GM23338 (cell line): ENCODE data around the gene PTPN12. TPM values are rescaled to one million over a fixed set of nuclear protein-coding genes. Genes with fewer than 3 reads are reported as not detected.

Experiments
- ATAC-seq: fragments of 200-7000 bp; cut with Tn5 transposase; 3 replicates; pipeline ENCODE4 v1.9.1; 2020
- DNase-seq: peaks from one replicate; pipeline ENCODE4 v3.0.0-alpha.2; 2015; ENCODE audit warnings: low spot score
- H2AFZ ChIP-seq: fragments of 200-600 bp; sonication (generic); 2 replicates; pipeline ENCODE4 v1.8.0; 2016; ENCODE audit warnings: antibody characterized with exemption, mild to moderate bottlenecking, moderate library complexity
- H3F3A ChIP-seq: fragments of 200-600 bp; sonication (generic); replicated peaks from 2 replicates; pipeline ENCODE4 v1.8.0; 2017; ENCODE audit warnings: antibody characterized with exemption, mixed run types, low read depth
- H3K27ac ChIP-seq: fragments of 200-600 bp; sonication (generic); 2 replicates; pipeline ENCODE4 v1.6.1; 2016; ENCODE audit warnings: low read depth
- H3K27me3 ChIP-seq: fragments of 200-600 bp; sonication (generic); 2 replicates; pipeline ENCODE4 v1.8.0; 2016; ENCODE audit warnings: mild to moderate bottlenecking, mixed run types, moderate library complexity; ENCODE audit not compliant: insufficient read depth
- H3K36me3 ChIP-seq: fragments of 200-600 bp; sonication (generic); 2 replicates; pipeline ENCODE4 v1.8.0; 2016; ENCODE audit warnings: mild to moderate bottlenecking; ENCODE audit not compliant: insufficient read depth
- H3K4me1 ChIP-seq: fragments of 200-600 bp; sonication (generic); 2 replicates; pipeline ENCODE4 v1.8.0; 2016; ENCODE audit warnings: mild to moderate bottlenecking, moderate library complexity; ENCODE audit not compliant: insufficient read depth
- H3K4me2 ChIP-seq: fragments of 200-600 bp; sonication (generic); 2 replicates; pipeline ENCODE4 v1.7.1; 2017; ENCODE audit warnings: mixed run types
- H3K4me3 ChIP-seq: fragments of 200-600 bp; sonication (generic); 2 replicates; pipeline ENCODE4 v1.6.1; 2016; ENCODE audit warnings: mixed run types
- H3K79me2 ChIP-seq: fragments of 200-600 bp; sonication (generic); replicated peaks from 2 replicates; pipeline ENCODE4 v1.8.0; 2017; ENCODE audit warnings: mild to moderate bottlenecking; ENCODE audit not compliant: insufficient read depth
- H3K9me2 ChIP-seq: fragments of 200-600 bp; sonication (generic); 2 replicates; pipeline ENCODE4 v1.8.0; 2017; ENCODE audit not compliant: insufficient read depth
- H4K20me1 ChIP-seq: fragments of 200-600 bp; sonication (generic); replicated peaks from 2 replicates; pipeline ENCODE4 v1.8.0; 2017; ENCODE audit warnings: mild to moderate bottlenecking; ENCODE audit not compliant: insufficient read depth
- H3K27ac Mint-ChIP-seq: 2 replicates; pipeline ENCODE4 v1.8.0; 2020; ENCODE audit warnings: inconsistent platforms, mild to moderate bottlenecking, moderate library complexity, mixed read lengths
- H3K27me3 Mint-ChIP-seq: 3 replicates; pipeline ENCODE4 v1.8.0; 2022; ENCODE audit warnings: low read depth, mild to moderate bottlenecking, moderate library complexity, mixed read lengths, inconsistent platforms; ENCODE audit not compliant: insufficient read depth, poor library complexity
- H3K36me3 Mint-ChIP-seq: 3 replicates; pipeline ENCODE4 v1.8.0; 2021; ENCODE audit warnings: low read depth, mild to moderate bottlenecking, inconsistent platforms, moderate library complexity, mixed read lengths
- H3K4me1 Mint-ChIP-seq: 3 replicates; pipeline ENCODE4 v1.8.0; 2020; ENCODE audit warnings: mild to moderate bottlenecking, inconsistent platforms, mixed read lengths
- H3K4me3 Mint-ChIP-seq: 3 replicates; pipeline ENCODE4 v1.8.0; 2021; ENCODE audit warnings: moderate library complexity, mild to moderate bottlenecking, inconsistent platforms, mixed read lengths
- H3K9me3 Mint-ChIP-seq: 3 replicates; pipeline ENCODE4 v1.8.0; 2020; ENCODE audit warnings: moderate library complexity, mild to moderate bottlenecking, inconsistent platforms, mixed read lengths
- CREB1 ChIP-seq: fragments of 250-450 bp; sonication (Bioruptor Pico); IDR thresholded peaks from 2 replicates; pipeline ENCODE4 v1.5.0; 2020; ENCODE audit warnings: low read depth, mild to moderate bottlenecking, moderate library complexity
- EZH2 ChIP-seq: fragments of 200-600 bp; sonication (generic); IDR thresholded peaks from one replicate; pipeline ENCODE4 v1.8.0; 2017; ENCODE audit warnings: antibody characterized with exemption, mild to moderate bottlenecking, low read depth; ENCODE audit not compliant: unreplicated experiment
- EZH2phosphoT487 ChIP-seq: fragments of 200-600 bp; sonication (generic); IDR thresholded peaks from one replicate; pipeline ENCODE4 v1.8.1; 2018; ENCODE audit warnings: antibody characterized with exemption; ENCODE audit not compliant: unreplicated experiment
- NANOG ChIP-seq: IDR thresholded peaks from 2 replicates; pipeline ENCODE4 v1.6.1; 2016; ENCODE audit warnings: antibody characterized with exemption, borderline replicate concordance
- POLR2AphosphoS5 ChIP-seq: IDR thresholded peaks from 2 replicates; pipeline ENCODE4 v1.6.1; 2016; ENCODE audit warnings: antibody characterized with exemption, low read depth
- STAT1 ChIP-seq: IDR thresholded peaks from one replicate; pipeline ENCODE4 v1.6.1; 2016; ENCODE audit warnings: antibody characterized with exemption; ENCODE audit not compliant: unreplicated experiment
- ZNF114 ChIP-seq: fragments of 250-450 bp; sonication (Bioruptor Pico); IDR thresholded peaks from 2 replicates; pipeline ENCODE4 v1.5.0; 2020; ENCODE audit warnings: mild to moderate bottlenecking, moderate library complexity
- ZNF331 ChIP-seq: fragments of 250-450 bp; sonication (Bioruptor Pico); IDR thresholded peaks from 2 replicates; pipeline ENCODE4 v1.5.0; 2020; ENCODE audit warnings: low read depth, mild to moderate bottlenecking, moderate library complexity
- polyA plus RNA-seq: library from polyadenylated mRNA; unstranded; fragments of >200 nt; fragmentation: Nextera tagmentation; extraction: Ambion mirVana; gene quantifications from 2 replicates; pipeline ENCODE4 v1.2.1, GENCODE V29; 2016
- total RNA-seq: library from RNA; depleted of rRNA; stranded (reverse); fragments of >200 nt; shearing (Covaris generic); gene quantifications from 2 replicates; pipeline ENCODE4 v1.2.3, GENCODE V29; 2014
- TF ChIP-seq, protein P1 (sequence below): fragments of 250-450 bp; sonication (Bioruptor Pico); IDR thresholded peaks from 2 replicates; pipeline ENCODE4 v1.5.0; 2020; ENCODE audit warnings: mild to moderate bottlenecking, moderate library complexity
- TF ChIP-seq, protein P2 (sequence below), 2 experiments: fragments of 200-600 bp in 1 of 2; sonication (generic) in 1 of 2; conservative IDR thresholded peaks; 2 replicates each; pipeline versions ENCODE4 v1.5.1 to v1.6.1; 2016 to 2017; ENCODE audit warnings: antibody characterized with exemption in 2 of 2, low read depth in 2 of 2, mild to moderate bottlenecking in 2 of 2, moderate library complexity in 1 of 2
- TF ChIP-seq, protein P3 (sequence below): IDR thresholded peaks from 2 replicates; pipeline ENCODE4 v1.6.1; 2016; ENCODE audit warnings: antibody characterized with exemption
- TF ChIP-seq, protein P4 (sequence below): IDR thresholded peaks from one replicate; pipeline ENCODE4 v1.6.1; 2018; ENCODE audit warnings: antibody characterized with exemption; ENCODE audit not compliant: unreplicated experiment

Gene PTPN12
- total and polyA plus RNA-seq, 2 experiments from 2014 or later: 58.8 to 187 TPM

DNA sequence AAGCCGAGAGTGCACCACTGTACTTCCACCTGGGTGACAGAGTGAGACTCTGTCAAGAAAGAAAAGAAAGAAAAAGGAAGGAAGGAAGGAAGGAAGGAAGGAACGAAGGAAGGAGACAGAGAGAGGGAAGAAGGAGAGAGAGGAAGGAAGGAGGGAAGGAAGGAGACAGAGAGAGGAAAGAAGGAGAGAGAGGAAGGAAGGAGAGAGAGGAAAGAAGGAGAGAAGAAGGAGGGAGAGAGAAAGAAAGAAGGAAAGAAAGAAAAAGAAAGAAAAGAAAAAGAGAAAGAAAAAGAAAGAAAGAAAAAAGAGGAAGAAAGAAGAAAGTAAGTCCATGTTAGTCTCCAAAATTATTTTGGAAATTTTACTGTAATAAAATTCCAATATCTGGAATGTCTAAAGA lies 125.8 kb downstream of the PTPN12 start:
- H3K4me1 ChIP-seq: no peaks in the 10 kb centered on the region
- peaks cover 5% of the 10 kb centered on the region; the same call in 2 of the 3 replicates for H3K4me1 Mint-ChIP-seq
- no peak overlapping the region for H3K4me2 ChIP-seq
- no peaks in the 10 kb centered on the region for H3K9me3 Mint-ChIP-seq
- H3K4me3 Mint-ChIP-seq: no peak overlapping the region
- no peaks in the 10 kb centered on the region for H3K27me3 ChIP-seq
- ATAC-seq (no peak), DNase-seq (no peak)
- H3K27ac ChIP-seq: no peak overlapping the region
- H3K36me3 Mint-ChIP-seq: peaks cover 4% of the 10 kb centered on the region; the same call in 1 of the 3 replicates
- H4K20me1 ChIP-seq: no peaks in the 10 kb centered on the region; the same call in none of the 2 replicates
- peaks cover 2% of the 10 kb centered on the region for H3K27me3 Mint-ChIP-seq
- TF ChIP-seq, protein P1, sequence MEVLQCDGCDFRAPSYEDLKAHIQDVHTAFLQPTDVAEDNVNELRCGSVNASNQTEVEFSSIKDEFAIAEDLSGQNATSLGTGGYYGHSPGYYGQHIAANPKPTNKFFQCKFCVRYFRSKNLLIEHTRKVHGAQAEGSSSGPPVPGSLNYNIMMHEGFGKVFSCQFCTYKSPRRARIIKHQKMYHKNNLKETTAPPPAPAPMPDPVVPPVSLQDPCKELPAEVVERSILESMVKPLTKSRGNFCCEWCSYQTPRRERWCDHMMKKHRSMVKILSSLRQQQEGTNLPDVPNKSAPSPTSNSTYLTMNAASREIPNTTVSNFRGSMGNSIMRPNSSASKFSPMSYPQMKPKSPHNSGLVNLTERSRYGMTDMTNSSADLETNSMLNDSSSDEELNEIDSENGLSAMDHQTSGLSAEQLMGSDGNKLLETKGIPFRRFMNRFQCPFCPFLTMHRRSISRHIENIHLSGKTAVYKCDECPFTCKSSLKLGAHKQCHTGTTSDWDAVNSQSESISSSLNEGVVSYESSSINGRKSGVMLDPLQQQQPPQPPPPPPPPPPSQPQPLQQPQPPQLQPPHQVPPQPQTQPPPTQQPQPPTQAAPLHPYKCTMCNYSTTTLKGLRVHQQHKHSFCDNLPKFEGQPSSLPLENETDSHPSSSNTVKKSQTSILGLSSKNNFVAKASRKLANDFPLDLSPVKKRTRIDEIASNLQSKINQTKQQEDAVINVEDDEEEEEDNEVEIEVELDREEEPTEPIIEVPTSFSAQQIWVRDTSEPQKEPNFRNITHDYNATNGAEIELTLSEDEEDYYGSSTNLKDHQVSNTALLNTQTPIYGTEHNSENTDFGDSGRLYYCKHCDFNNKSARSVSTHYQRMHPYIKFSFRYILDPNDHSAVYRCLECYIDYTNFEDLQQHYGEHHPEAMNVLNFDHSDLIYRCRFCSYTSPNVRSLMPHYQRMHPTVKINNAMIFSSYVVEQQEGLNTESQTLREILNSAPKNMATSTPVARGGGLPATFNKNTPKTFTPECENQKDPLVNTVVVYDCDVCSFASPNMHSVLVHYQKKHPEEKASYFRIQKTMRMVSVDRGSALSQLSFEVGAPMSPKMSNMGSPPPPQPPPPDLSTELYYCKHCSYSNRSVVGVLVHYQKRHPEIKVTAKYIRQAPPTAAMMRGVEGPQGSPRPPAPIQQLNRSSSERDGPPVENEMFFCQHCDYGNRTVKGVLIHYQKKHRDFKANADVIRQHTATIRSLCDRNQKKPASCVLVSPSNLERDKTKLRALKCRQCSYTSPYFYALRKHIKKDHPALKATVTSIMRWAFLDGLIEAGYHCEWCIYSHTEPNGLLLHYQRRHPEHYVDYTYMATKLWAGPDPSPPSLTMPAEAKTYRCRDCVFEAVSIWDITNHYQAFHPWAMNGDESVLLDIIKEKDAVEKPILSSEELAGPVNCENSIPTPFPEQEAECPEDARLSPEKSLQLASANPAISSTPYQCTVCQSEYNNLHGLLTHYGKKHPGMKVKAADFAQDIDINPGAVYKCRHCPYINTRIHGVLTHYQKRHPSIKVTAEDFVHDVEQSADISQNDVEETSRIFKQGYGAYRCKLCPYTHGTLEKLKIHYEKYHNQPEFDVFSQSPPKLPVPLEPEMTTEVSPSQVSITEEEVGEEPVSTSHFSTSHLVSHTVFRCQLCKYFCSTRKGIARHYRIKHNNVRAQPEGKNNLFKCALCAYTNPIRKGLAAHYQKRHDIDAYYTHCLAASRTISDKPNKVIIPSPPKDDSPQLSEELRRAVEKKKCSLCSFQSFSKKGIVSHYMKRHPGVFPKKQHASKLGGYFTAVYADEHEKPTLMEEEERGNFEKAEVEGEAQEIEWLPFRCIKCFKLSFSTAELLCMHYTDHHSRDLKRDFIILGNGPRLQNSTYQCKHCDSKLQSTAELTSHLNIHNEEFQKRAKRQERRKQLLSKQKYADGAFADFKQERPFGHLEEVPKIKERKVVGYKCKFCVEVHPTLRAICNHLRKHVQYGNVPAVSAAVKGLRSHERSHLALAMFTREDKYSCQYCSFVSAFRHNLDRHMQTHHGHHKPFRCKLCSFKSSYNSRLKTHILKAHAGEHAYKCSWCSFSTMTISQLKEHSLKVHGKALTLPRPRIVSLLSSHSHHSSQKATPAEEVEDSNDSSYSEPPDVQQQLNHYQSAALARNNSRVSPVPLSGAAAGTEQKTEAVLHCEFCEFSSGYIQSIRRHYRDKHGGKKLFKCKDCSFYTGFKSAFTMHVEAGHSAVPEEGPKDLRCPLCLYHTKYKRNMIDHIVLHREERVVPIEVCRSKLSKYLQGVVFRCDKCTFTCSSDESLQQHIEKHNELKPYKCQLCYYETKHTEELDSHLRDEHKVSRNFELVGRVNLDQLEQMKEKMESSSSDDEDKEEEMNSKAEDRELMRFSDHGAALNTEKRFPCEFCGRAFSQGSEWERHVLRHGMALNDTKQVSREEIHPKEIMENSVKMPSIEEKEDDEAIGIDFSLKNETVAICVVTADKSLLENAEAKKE (CRISPR knock-in tag): no peak
- TF ChIP-seq STAT1 (no peak), EZH2phosphoT487 (no peak), ZNF331 (CRISPR knock-in tag) (no peak), NANOG (no peak), ZNF114 (CRISPR knock-in tag) (no peak), POLR2AphosphoS5 (no peak), EZH2 (no peak), CREB1 (no peak)
- TF ChIP-seq, protein P2, sequence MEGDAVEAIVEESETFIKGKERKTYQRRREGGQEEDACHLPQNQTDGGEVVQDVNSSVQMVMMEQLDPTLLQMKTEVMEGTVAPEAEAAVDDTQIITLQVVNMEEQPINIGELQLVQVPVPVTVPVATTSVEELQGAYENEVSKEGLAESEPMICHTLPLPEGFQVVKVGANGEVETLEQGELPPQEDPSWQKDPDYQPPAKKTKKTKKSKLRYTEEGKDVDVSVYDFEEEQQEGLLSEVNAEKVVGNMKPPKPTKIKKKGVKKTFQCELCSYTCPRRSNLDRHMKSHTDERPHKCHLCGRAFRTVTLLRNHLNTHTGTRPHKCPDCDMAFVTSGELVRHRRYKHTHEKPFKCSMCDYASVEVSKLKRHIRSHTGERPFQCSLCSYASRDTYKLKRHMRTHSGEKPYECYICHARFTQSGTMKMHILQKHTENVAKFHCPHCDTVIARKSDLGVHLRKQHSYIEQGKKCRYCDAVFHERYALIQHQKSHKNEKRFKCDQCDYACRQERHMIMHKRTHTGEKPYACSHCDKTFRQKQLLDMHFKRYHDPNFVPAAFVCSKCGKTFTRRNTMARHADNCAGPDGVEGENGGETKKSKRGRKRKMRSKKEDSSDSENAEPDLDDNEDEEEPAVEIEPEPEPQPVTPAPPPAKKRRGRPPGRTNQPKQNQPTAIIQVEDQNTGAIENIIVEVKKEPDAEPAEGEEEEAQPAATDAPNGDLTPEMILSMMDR (conservative IDR thresholded peaks at IDR 0.05; ENCODE audit: low read depth in 2 of 2): no peak
- TF ChIP-seq, protein P3, sequence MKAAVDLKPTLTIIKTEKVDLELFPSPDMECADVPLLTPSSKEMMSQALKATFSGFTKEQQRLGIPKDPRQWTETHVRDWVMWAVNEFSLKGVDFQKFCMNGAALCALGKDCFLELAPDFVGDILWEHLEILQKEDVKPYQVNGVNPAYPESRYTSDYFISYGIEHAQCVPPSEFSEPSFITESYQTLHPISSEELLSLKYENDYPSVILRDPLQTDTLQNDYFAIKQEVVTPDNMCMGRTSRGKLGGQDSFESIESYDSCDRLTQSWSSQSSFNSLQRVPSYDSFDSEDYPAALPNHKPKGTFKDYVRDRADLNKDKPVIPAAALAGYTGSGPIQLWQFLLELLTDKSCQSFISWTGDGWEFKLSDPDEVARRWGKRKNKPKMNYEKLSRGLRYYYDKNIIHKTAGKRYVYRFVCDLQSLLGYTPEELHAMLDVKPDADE: no peak
- TF ChIP-seq, protein P4, sequence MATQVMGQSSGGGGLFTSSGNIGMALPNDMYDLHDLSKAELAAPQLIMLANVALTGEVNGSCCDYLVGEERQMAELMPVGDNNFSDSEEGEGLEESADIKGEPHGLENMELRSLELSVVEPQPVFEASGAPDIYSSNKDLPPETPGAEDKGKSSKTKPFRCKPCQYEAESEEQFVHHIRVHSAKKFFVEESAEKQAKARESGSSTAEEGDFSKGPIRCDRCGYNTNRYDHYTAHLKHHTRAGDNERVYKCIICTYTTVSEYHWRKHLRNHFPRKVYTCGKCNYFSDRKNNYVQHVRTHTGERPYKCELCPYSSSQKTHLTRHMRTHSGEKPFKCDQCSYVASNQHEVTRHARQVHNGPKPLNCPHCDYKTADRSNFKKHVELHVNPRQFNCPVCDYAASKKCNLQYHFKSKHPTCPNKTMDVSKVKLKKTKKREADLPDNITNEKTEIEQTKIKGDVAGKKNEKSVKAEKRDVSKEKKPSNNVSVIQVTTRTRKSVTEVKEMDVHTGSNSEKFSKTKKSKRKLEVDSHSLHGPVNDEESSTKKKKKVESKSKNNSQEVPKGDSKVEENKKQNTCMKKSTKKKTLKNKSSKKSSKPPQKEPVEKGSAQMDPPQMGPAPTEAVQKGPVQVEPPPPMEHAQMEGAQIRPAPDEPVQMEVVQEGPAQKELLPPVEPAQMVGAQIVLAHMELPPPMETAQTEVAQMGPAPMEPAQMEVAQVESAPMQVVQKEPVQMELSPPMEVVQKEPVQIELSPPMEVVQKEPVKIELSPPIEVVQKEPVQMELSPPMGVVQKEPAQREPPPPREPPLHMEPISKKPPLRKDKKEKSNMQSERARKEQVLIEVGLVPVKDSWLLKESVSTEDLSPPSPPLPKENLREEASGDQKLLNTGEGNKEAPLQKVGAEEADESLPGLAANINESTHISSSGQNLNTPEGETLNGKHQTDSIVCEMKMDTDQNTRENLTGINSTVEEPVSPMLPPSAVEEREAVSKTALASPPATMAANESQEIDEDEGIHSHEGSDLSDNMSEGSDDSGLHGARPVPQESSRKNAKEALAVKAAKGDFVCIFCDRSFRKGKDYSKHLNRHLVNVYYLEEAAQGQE: no peak
- no peak overlapping the region for H2AFZ ChIP-seq
- H3K36me3 ChIP-seq: no peaks in the 10 kb centered on the region
- no peaks in the 10 kb centered on the region for H3K9me2 ChIP-seq
- H3K79me2 ChIP-seq: no peaks in the 10 kb centered on the region
- no peak overlapping the region for H3K4me3 ChIP-seq
- no peaks in the 10 kb centered on the region for H3F3A ChIP-seq
- no peak overlapping the region for H3K27ac Mint-ChIP-seq
